AG08396 (cell line): Measurements from ENCODE around the gene POLE2.
A peak's percentile ranks its signal among the peaks of the same experiment; 100 is the strongest.
"Not testable (repeated sequence)": the region's sequence is repeated elsewhere in the genome, so short reads cannot be mapped to it uniquely, and the experiment has no call there.

Experiments used
- DNase-seq: peaks from one replicate; pipeline ENCODE4 v3.0.0; 2012; ENCODE audit warnings: low spot score, mixed read lengths

POLE2 gene

DNA sequence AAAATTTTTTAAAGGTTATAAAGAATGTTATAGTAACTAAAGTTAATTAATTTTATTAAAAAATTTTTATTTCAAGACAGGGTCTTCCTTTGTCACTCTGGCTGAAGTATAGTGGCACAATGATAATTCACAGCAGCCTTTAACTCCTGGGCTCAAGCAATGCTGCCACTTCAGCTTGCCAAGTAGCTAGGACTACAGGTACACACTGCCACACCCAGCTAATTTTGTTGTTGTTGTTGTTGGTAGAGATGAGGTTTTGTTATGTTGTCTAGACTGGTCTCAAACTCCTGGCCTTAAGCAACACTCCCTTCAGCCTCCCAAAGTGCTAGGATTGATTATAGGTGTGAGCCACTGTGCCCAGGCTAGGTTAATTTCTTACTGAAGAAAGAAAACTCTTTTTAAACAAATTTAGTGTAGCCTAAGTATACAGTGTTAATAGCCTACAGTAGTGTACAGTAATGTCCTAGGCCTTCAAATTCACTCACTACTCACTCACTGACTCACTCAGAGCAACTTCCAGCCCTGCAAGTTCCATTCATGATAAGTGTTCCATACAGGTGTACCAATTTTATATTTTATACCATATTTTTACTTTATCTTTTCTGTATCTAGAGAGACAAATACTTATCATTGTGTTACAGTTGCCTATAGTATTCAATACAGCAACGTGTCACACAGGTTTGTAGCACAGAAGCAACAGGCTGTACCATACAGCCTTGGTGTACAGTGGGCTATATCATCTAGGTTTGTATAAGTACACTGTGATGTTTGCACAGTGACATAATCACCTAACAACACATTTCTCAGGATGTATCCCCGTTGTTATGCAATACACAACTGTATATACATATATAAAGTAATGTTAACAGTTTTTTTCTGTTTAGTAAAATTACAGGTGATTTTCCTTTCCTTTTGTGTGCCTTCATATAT, 28.2 kb downstream of the POLE2 start:
- DNase-seq = no peak

DNA sequence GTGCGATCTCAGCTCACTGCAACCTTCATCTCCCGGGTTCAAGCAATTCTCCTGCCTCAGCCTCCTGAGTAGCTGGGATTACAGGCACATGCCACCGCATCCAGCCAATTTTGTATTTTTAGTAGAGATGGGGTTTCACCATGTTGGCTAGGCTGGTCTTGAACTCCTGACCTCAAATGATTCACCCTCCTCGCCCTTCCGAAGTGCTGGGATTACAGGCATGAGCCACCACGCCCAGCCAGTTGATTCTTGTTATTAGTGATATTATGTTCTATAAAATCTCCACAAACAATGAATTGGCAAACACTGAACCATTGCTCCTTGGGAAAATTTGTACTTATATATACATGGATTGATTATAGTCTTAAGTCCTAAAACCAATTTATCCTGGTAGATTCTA, 30.5 kb downstream of the POLE2 start:
- DNase-seq = not testable (repeated sequence)

DNA sequence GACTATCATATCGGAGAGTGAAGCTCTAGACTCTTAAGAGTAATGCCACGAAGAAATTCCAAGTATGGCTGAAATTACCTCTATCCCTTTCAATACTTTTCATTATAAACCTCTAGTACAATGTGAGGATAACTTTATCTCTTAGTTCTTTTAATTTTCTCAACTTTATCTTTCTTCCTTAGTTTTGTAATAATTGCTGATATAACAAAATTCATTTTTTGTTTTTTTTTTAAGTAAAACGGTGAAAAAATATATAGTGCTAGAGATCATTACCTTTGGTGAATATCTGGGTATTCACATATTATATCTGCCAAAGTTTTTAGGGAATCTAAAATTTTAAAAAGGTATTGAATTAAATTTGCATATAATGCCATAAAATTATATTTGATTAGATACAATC, 33.5 kb downstream of the POLE2 start:
- DNase-seq = no peak

GRCh38 chr14:49653508-49653907, 34.5 kb downstream of the POLE2 start:
- no peak for DNase-seq

- no peak for DNase-seq
Measured at GRCh38 chr14:49642163-49642562, 45.9 kb downstream of the POLE2 start.

GRCh38 chr14:49641697-49642129, 46.3 kb downstream of the POLE2 start:
- DNase-seq = no peak

- no peak for DNase-seq
Measured at GRCh38 chr14:49640540-49641417, 47.2 kb downstream of the POLE2 start.

DNA sequence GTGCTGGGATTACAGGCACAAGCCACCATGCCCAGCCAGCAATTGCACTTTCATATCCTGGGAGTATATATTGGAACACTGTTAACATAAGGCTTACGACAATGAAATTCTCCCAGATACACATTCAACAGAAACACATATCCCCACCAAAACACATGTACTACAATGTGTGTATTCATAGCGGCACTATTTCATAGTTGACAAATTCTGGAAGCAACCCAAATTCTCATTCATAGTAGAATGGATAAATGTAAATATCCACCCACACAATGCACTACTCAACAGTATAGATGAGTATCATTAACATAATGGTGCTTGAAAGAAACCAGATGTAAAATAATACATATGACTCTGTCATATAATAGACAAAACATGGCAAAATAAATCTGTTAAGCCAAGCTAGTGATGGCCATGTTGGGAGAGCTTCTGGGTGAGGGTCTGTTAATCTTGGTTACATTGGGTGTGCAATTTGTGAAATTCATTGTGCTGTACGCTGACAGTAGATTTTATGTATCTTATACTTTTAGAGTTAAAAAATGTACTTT, 50.4 kb downstream of the POLE2 start:
- DNase-seq = no peak

- DNase-seq = no peak
Measured at GRCh38 chr14:49636866-49637265, 51.1 kb downstream of the POLE2 start.

- peak; percentile 77 for DNase-seq
Measured at GRCh38 chr14:49634547-49635334, 53.3 kb downstream of the POLE2 start, which contains the start of gene DNAAF2. DNAAF2 (minus strand) TSS chr14:49635244; CDS start chr14:49635149, 95 bp downstream.

DNA sequence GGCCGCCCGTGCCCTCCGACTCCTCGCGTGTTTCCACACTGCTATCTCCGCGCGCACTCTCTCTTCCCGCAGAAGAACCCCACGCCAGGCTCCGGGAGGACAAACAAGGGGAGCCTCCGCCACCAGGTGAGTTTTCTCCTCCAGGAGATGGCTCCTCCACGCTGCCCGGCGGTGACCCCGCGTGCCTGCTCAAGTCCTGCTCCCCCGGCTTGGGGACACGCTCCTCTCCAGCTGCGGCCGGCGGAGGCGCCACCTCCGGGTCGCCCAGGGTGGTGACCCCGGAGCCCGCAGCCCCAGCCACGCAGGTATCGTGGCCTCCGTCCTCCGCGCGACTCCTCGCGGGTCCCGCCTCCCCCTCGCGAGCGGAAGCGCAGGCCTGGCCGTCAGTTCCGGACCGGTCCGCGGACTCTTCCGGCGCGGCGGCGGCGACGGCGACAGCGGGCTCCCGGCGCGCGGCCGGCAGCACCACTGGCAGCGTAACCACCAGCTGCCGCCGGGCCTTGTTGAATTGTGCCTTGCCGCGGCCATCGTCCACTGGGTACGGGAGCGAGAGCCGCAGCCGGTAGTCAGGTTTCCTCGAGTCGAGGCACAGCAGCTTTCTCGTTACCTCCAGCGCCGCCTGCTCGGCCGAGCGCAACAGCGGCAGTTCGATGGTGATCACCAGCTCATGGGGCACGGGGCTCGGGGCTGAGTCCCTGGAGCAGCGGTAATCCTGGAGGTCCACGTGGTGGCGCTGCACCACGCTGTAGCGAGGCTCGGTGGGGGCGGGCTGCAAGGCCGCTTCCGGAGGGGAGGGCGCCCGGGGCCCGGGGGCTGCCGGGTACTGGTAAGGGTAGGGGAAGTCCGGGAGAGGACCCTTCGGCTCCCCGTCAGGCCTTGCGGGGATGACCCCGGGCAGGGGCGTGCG, 54.1 kb downstream of the POLE2 start:
- peak; percentile 94 for DNase-seq

- no peak for DNase-seq
Measured at GRCh38 chr14:49623941-49624839, 63.8 kb downstream of the POLE2 start.

DNA sequence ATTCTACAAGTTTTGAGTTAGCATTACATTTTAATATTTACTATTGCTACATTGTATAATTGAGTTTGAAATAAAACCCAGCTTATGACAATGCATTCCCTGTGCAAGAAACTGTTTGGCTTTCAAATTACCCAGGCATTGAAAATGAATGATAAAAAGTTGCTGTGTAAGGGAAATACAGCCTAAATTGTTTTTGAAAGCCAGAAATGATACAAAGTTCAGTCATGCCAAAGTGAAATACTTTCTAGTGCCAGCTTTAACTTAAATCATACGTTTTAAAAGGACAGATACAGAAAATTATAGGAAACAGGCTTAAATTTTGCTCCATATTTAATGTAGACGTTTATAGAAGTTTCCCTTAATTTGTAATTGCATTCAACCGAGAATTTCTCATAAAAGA, 64.6 kb downstream of the POLE2 start:
- DNase-seq = no peak

GRCh38 chr14:49622022-49622607, 65.9 kb downstream of the POLE2 start:
- no peak for DNase-seq

- DNase-seq = peak; percentile 53
Measured at GRCh38 chr14:49621114-49621881, 66.7 kb downstream of the POLE2 start.

- peak; percentile 99 for DNase-seq
Measured at GRCh38 chr14:49620182-49621113, 67.6 kb downstream of the POLE2 start, which contains the start of the genes MGAT2 and RPL36AL. MGAT2 (plus strand) TSS chr14:49620799; CDS start chr14:49621269, 470 bp downstream. RPL36AL (minus strand) TSS chr14:49620626; CDS start chr14:49619104, 1,522 bp downstream.

DNA sequence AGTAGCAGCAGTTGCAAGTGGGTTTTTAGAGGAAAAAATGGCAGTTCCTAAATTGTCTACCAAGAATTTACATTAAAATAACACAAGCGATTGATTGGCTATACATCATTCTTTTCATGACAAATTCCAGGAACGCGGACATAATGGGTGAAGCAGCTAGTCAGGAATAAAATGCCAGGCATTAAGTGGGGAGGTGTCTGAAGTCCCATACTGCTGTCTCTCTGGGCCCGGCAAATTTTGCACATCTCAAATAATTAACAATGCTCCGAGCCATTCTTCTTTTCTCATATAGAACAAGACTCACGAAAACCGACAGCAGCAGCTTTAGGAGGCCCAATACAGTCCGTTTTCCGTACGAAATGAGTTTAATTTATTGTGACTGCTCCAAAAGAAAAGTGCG, 68.3 kb downstream of the POLE2 start:
- no peak for DNase-seq
